Breast epithelium (tissue), 3 donors: ENCODE results near the gene RASD2.

ENCODE experiments used
- POLR2A ChIP-seq: fragments of 450-650 bp; IDR thresholded peaks from one replicate; pipeline ENCODE4 v1.6.1; 2016; ENCODE audit warnings: antibody characterized with exemption, mild to moderate bottlenecking, moderate library complexity
- POLR2AphosphoS5 ChIP-seq, 3 donors: sonication (generic); formaldehyde crosslinking; IDR thresholded peaks; one replicate each; pipeline ENCODE4 v1.6.1; 2017; ENCODE audit warnings: antibody characterized with exemption in 3 of 3

DNA sequence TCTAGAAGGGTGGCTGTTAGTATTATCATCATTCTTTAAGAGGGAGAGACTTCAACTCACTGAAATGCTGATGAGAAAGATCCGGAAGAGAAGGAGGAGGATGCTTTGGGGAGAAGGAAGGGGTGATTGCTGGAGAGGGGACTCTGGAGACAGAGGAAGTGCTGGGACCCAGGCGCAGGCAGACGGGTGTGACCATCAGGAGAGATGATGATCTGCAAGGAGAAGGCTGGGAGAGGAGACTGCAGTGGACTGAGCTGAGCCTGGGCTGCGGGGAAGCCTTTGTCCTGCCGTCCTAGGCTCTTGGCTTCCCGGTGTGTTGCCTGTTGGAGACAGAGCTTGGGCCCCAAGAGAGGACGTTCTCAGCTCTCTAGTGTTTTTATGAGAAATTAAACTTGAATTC, 22.6 kb downstream of the RASD2 start:
- TF ChIP-seq POLR2AphosphoS5 (IDR thresholded peaks at IDR 0.05) (no peak), POLR2A (no peak)
